Activated CD8-positive, alpha-beta T cell treated with anti-CD3 and anti-CD28 coated beads for 36 hours (primary cell): ENCODE results near the gene SLC39A3. TPM values are rescaled to one million over a fixed set of nuclear protein-coding genes. Genes with fewer than 3 reads are reported as not detected.

Experiments used
- total RNA-seq, 2 experiments: library from RNA; stranded (reverse); gene quantifications; one replicate each; pipeline ENCODE4 v1.2.3, GENCODE V29; 2021

Gene SLC39A3
- total RNA-seq, 2 experiments from 2014 or later = 35.5 to 38.1 TPM

Other genes starting within 250 kb of the SLC39A3 start
- gene GNG7, start 37.3 kb downstream of the SLC39A3 start, total RNA-seq = under 1 TPM; 0.27 to 0.32 TPM
- gene DIRAS1, start 18.6 kb downstream of the SLC39A3 start, total RNA-seq = under 1 TPM in 1 of 2 experiments, not detected in 1; 0.09 TPM
- gene SGTA, start 43.3 kb upstream of the SLC39A3 start, total RNA-seq = 10 to 100 TPM; 53.4 to 60.8 TPM
- gene THOP1, start 45.5 kb upstream of the SLC39A3 start, total RNA-seq = 100 to 1,000 TPM; 157 to 158 TPM
- 1 to 10 TPM in 1 of 2 experiments, under 1 TPM in 1; 0.83 to 1.5 TPM for gene ZNF554, start 79.9 kb upstream of the SLC39A3 start, total RNA-seq
- gene ZNF555, start 101.5 kb upstream of the SLC39A3 start, total RNA-seq = 1 to 10 TPM; 1.5 to 2.1 TPM
- not detected for gene ZNF556, start 127.3 kb upstream of the SLC39A3 start, total RNA-seq
- gene ZNF57, start 160.9 kb upstream of the SLC39A3 start, total RNA-seq = 1 to 10 TPM; 5.0 to 5.1 TPM
- 1 to 10 TPM; 2.6 to 2.8 TPM for gene ZNF77, start 205.0 kb upstream of the SLC39A3 start, total RNA-seq
- gene TLE6, start 237.5 kb upstream of the SLC39A3 start, total RNA-seq = 1 to 10 TPM; 3.5 to 5.1 TPM